ENCODE data around the gene HS2ST1.
"Not testable (repeated sequence)": the region's sequence is repeated elsewhere in the genome, so short reads cannot be mapped to it uniquely, and the experiment has no call there.

The HS2ST1 gene

DNA sequence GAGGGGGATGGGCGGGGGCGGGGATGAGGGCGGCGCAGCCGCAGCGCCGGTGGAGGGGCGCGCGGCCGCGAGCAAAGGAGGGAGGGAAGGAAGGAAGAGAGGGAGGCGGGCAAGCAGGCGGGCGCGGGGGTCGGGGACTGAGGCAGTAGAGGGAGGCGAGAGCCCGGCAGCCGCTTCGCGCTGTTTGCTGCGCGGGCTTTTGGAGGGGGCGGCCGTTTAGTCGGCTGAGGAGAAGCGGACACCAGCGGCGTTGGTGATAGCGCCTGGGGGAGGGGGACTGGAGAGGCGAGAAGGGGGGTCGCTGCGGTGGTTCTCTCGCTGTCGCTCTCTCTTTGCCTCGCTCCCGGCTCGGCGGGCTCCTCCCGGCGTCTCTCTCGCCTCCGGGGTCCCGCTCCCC lies at the start of gene HS2ST1:
HS2ST1 (plus strand) TSS at position 35 of the 397 bp plus-strand sequence.
- DNase-seq (ENCODE audit: low spot score): no peak
- TF ChIP-seq, protein P1, sequence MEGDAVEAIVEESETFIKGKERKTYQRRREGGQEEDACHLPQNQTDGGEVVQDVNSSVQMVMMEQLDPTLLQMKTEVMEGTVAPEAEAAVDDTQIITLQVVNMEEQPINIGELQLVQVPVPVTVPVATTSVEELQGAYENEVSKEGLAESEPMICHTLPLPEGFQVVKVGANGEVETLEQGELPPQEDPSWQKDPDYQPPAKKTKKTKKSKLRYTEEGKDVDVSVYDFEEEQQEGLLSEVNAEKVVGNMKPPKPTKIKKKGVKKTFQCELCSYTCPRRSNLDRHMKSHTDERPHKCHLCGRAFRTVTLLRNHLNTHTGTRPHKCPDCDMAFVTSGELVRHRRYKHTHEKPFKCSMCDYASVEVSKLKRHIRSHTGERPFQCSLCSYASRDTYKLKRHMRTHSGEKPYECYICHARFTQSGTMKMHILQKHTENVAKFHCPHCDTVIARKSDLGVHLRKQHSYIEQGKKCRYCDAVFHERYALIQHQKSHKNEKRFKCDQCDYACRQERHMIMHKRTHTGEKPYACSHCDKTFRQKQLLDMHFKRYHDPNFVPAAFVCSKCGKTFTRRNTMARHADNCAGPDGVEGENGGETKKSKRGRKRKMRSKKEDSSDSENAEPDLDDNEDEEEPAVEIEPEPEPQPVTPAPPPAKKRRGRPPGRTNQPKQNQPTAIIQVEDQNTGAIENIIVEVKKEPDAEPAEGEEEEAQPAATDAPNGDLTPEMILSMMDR (IDR thresholded peaks at IDR 0.05; ENCODE audit: borderline replicate concordance, control extremely low read depth, extremely low read depth, insufficient read depth, missing control alignments): no peak
- in situ Hi-C loops (cut with MboI; ENCODE audit: low sequenced_read_pairs, unreplicated experiment): no loop called here

DNA sequence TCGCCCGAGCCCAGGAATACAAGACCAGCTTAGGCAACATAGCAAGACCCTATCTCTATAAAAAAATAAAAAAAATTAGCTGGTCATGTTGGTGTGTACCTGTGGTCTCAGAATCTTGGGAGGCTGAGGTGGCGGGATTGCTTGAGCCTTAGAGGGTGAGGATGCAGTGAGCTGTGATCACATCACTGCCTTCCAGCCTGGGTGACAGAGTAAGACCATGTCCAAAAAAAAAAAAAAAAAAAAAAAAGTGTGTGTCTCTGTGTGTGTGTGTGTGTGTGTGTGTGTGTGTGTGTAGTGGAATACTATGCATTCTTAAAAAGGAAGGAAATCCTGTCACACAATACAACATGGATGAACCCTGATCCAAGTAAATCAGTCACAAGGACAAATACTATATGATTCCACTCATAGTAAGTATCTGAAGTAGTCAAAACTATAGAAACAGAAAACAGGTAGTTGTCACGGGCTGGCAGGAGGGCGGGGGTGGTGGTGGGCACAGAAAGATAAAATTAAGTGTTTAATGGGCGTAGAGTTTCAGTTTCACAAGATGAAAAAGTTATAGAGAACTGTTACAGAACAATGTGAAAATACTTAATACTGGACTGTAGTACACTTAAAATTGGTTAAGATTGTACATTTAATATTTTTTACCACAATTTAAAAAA lies 48.3 kb upstream of the HS2ST1 start:
- TF ChIP-seq, protein P1 (IDR thresholded peaks at IDR 0.05; ENCODE audit: borderline replicate concordance, control extremely low read depth, extremely low read depth, insufficient read depth, missing control alignments): no peak
- no peak for DNase-seq (ENCODE audit: low spot score)
- in situ Hi-C loops (cut with MboI; ENCODE audit: low sequenced_read_pairs, unreplicated experiment): no loop called here

DNA sequence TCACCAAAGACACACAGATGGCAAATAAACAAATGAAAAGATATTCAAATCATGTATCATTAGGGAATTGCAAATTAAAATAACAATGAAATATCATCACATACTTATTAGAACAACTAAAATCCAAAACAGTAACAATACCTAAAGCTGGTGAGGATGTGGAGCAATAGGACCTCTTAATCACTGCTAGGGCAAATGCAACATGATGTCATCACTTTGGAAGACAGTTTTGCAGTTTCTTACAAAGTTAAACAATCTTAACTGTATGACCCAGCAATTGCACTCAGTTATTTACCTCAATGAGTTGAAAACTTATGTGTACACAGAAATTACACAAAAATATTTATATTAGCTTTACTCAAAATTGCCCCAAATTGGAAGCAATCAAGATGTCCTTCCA lies 47.8 kb upstream of the HS2ST1 start:
- TF ChIP-seq, protein P1 (IDR thresholded peaks at IDR 0.05; ENCODE audit: borderline replicate concordance, control extremely low read depth, extremely low read depth, insufficient read depth, missing control alignments): no peak
- in situ Hi-C loops (cut with MboI; ENCODE audit: low sequenced_read_pairs, unreplicated experiment): no loop called here
- DNase-seq (ENCODE audit: low spot score): no peak

- DNase-seq (ENCODE audit: low spot score); in situ Hi-C loops (cut with MboI; ENCODE audit: low sequenced_read_pairs, unreplicated experiment): not testable (repeated sequence)
Observed at GRCh38 chr1:86867278-86867677, 47.2 kb upstream of the HS2ST1 start.

DNA sequence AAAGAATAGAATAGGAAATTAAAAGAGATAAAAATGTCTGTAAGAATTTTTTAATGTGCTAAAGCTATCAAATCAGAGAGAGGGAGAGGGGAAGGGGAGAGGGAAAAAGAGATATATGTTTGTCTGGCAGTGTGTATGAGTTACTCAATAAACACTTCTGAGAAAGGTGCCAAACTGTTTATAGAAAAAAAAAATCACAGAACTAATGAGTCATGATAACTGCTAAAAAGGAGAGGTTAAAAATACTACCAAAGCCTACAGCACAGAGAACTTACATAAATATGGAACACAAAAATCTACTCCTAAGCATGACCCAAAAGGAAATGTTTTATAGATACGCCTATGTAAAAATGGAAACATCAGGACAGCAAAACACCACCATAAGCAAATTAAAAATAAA lies 46.0 kb upstream of the HS2ST1 start:
- DNase-seq (ENCODE audit: low spot score): no peak
- TF ChIP-seq, protein P1 (IDR thresholded peaks at IDR 0.05; ENCODE audit: borderline replicate concordance, control extremely low read depth, extremely low read depth, insufficient read depth, missing control alignments): no peak
- in situ Hi-C loops (cut with MboI; ENCODE audit: low sequenced_read_pairs, unreplicated experiment): no loop called here

DNA sequence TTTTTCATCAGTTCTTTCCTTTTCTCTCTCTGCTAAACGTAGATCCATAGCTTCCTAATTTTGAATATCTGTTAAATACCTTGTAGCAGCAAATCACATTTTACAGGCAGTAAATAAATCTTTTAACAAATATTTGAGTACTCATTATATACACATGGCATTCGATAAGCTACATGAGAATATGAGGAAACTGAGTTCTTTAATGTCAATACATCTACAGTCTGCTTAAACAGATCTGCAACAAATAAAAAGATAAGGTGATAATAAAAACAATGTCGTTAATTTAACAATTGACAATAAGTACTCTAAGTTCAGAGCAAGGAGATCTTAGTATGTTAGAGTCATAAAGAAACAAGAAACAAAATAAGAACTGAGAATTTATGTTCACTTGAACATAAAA lies 43.4 kb upstream of the HS2ST1 start:
- TF ChIP-seq, protein P1 (IDR thresholded peaks at IDR 0.05; ENCODE audit: borderline replicate concordance, control extremely low read depth, extremely low read depth, insufficient read depth, missing control alignments): no peak
- in situ Hi-C loops (cut with MboI; ENCODE audit: low sequenced_read_pairs, unreplicated experiment): no loop called here
- no peak for DNase-seq (ENCODE audit: low spot score)

DNA sequence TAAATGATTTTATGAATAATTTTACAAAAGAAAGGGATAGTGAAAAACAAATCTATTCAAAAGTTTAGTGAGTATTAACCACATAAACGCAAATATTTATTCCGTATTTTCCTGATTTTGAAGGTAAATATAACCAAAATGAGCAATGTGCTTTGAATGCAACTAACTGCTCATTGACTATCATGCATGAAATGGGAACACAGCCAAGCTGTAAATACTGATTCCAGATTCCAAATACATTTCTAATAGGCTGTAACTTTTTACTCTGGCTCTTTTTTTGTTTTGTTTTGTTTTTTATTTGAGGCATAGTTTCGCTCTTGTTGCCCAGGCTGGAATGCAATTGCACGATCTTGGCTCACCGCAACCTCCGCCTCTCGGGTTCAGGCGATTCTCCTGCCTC lies 42.3 kb upstream of the HS2ST1 start:
- no peak for DNase-seq (ENCODE audit: low spot score)

More for the DNA sequence above, 42.3 kb upstream of the HS2ST1 start:
- in situ Hi-C loops (cut with MboI; ENCODE audit: low sequenced_read_pairs, unreplicated experiment): no loop called here
- TF ChIP-seq, protein P1 (IDR thresholded peaks at IDR 0.05; ENCODE audit: borderline replicate concordance, control extremely low read depth, extremely low read depth, insufficient read depth, missing control alignments): no peak
